Measurements from ENCODE around the gene CHRNA10. TPM values are rescaled to one million over a fixed set of nuclear protein-coding genes. Genes with fewer than 3 reads are reported as not detected.

Gene CHRNA10
- polyA plus RNA-seq, 3 donors: 0.73 TPM; not detected in 2

- no CpG with 5 or more reads among the region's 2 CpGs for WGBS (ENCODE audit: insufficient coverage)
- DNase-seq: no peak
- Histone ChIP-seq H3K9me3 (replicated peaks in 1 of 2; ENCODE audit: control insufficient read depth in 1 of 2, insufficient read depth in 1 of 2, low read length in 2 of 2) (no peaks in the 10 kb centered on the region), H4K20me1 (ENCODE audit: insufficient read depth, low read length) (peaks cover 24% of the 10 kb centered on the region), H3K79me2 (ENCODE audit: insufficient read depth, low read length) (no peaks in the 10 kb centered on the region), H3K4me3 (replicated peaks in 1 of 3; ENCODE audit: low read depth in 2 of 3, low read length in 3 of 3) (no peak overlapping the region), H3K27me3 (ENCODE audit: control insufficient read depth in 2 of 2, insufficient read depth in 2 of 2, low read length in 2 of 2) (no peaks in the 10 kb centered on the region), H3K4me2 (replicated peaks; ENCODE audit: extremely low read depth, low read length, poor library complexity, severe bottlenecking) (no peak overlapping the region), H3K36me3 (replicated peaks in 1 of 2; ENCODE audit: control insufficient read depth in 1 of 2, insufficient read depth in 2 of 2, low read length in 2 of 2) (peaks cover 87 to 95% of the 10 kb centered on the region in 2 donors), H3K9ac (ENCODE audit: insufficient read depth, low read length, poor library complexity, severe bottlenecking) (no peak overlapping the region), H2AFZ (ENCODE audit: insufficient read depth, low read depth, low read length, poor library complexity, severe bottlenecking) (no peak overlapping the region), H3K27ac (ENCODE audit: low read depth in 1 of 2, low read length in 2 of 2) (peak overlapping the region in 1 of 2 donors; percentile 31), H3K4me1 (ENCODE audit: control insufficient read depth in 1 of 2, insufficient read depth in 2 of 2, low read length in 2 of 2) (no peaks in the 10 kb centered on the region)
- intact Hi-C loops (cut with micrococcal nuclease): no loop called here
- Mint-ChIP-seq H3K27me3 (ENCODE audit: low read depth in 3 of 3) (no peaks in the 10 kb centered on the region), H3K4me3 (no peak overlapping the region), H3K4me1 (peaks cover 3% of the 10 kb centered on the region), H3K36me3 (peaks cover 67 to 83% of the 10 kb centered on the region in 2 donors), H3K27ac (peak overlapping the region in 1 of 7 donors; percentile 63), H3K9me3 (no peaks in the 10 kb centered on the region)
- TF ChIP-seq, protein P1, sequence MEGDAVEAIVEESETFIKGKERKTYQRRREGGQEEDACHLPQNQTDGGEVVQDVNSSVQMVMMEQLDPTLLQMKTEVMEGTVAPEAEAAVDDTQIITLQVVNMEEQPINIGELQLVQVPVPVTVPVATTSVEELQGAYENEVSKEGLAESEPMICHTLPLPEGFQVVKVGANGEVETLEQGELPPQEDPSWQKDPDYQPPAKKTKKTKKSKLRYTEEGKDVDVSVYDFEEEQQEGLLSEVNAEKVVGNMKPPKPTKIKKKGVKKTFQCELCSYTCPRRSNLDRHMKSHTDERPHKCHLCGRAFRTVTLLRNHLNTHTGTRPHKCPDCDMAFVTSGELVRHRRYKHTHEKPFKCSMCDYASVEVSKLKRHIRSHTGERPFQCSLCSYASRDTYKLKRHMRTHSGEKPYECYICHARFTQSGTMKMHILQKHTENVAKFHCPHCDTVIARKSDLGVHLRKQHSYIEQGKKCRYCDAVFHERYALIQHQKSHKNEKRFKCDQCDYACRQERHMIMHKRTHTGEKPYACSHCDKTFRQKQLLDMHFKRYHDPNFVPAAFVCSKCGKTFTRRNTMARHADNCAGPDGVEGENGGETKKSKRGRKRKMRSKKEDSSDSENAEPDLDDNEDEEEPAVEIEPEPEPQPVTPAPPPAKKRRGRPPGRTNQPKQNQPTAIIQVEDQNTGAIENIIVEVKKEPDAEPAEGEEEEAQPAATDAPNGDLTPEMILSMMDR (IDR thresholded peaks at IDR 0.05): no peak
These were observed 36.0 kb upstream of the CHRNA10 start for GRCh38 chr11:3707176-3707575.

DNA sequence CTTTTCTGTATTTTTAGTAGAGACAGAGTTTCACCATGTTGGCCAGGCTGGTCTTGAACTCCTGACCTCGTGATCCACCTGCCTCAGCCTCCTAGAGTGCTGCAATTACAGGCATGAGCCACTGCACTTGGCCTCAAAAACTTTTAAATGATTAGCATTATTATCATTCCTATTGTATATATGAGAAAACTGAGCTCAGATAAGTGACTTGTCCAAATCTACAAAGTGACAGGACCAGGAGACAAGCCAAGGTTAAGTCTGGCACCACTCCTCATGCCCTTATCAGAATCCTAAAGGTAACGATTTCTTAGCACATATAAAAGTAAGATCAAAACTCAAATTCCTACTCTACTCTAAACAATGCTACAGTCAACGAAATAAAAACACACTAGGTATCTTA is 32.2 kb upstream of the CHRNA10 start:
- no peaks in the 10 kb centered on the region for H3K27me3 ChIP-seq (ENCODE audit: control insufficient read depth in 2 of 2, insufficient read depth in 2 of 2, low read length in 2 of 2)
- H3K79me2 ChIP-seq (ENCODE audit: insufficient read depth, low read length): no peaks in the 10 kb centered on the region
- Mint-ChIP-seq H3K27ac (no peak overlapping the region), H3K4me3 (no peak overlapping the region), H3K9me3 (no peaks in the 10 kb centered on the region), H3K36me3 (peaks cover 77 to 95% of the 10 kb centered on the region in 2 donors), H3K27me3 (ENCODE audit: low read depth in 3 of 3) (no peaks in the 10 kb centered on the region), H3K4me1 (no peaks in the 10 kb centered on the region)
- H3K9ac ChIP-seq (ENCODE audit: insufficient read depth, low read length, poor library complexity, severe bottlenecking): no peak overlapping the region
- intact Hi-C loops (cut with micrococcal nuclease): no loop called here
- H3K4me3 ChIP-seq (replicated peaks in 1 of 3; ENCODE audit: low read depth in 2 of 3, low read length in 3 of 3): no peak overlapping the region
- TF ChIP-seq, protein P1 (IDR thresholded peaks at IDR 0.05): no peak
- H3K36me3 ChIP-seq (replicated peaks in 1 of 2; ENCODE audit: control insufficient read depth in 1 of 2, insufficient read depth in 2 of 2, low read length in 2 of 2): peaks cover 87 to 100% of the 10 kb centered on the region in 2 donors
- no peaks in the 10 kb centered on the region for H3K4me1 ChIP-seq (ENCODE audit: control insufficient read depth in 1 of 2, insufficient read depth in 2 of 2, low read length in 2 of 2)
- WGBS (ENCODE audit: insufficient coverage): 100% methylated on average over 1 of the region's 3 CpGs
- DNase-seq: no peak
- H4K20me1 ChIP-seq (ENCODE audit: insufficient read depth, low read length): peaks cover 5% of the 10 kb centered on the region
- H2AFZ ChIP-seq (ENCODE audit: insufficient read depth, low read depth, low read length, poor library complexity, severe bottlenecking): no peak overlapping the region
- no peaks in the 10 kb centered on the region for H3K9me3 ChIP-seq (replicated peaks in 1 of 2; ENCODE audit: control insufficient read depth in 1 of 2, insufficient read depth in 1 of 2, low read length in 2 of 2)
- H3K27ac ChIP-seq (ENCODE audit: low read depth in 1 of 2, low read length in 2 of 2): no peak overlapping the region
- no peak overlapping the region for H3K4me2 ChIP-seq (replicated peaks; ENCODE audit: extremely low read depth, low read length, poor library complexity, severe bottlenecking)
